ENCODE results near the gene PTPN22.

DNA sequence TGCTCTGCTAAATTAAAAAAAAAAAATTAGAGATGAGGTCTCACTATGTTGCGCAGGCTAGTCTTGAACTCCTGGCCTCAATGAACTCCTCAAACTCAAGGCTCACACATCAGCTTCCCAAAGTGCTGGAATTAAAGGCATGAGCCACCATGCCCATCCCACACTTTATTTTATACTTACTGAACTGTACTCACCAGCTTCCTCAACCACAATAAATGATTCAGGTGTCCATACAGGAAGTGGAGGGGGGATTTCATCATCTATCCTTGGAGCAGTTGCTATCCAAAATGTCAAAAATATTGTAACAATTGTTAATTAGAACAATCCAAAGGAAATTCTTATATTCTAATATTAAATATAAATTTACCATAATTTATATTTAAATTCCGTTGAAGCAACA, 36.8 kb downstream of the PTPN22 start:
- TF ChIP-seq CTCF (IDR thresholded peaks at IDR 0.05 in 2 of 3, conservative IDR thresholded peaks at IDR 0.05 in 1 of 3; ENCODE audit: insufficient read depth in 2 of 3, low read depth in 1 of 3, low read length in 3 of 3) (no peak), CHD2 (IDR thresholded peaks at IDR 0.05; ENCODE audit: low read depth, low read length) (no peak), LARP7 (IDR thresholded peaks at IDR 0.05) (no peak), NCOA2 (IDR thresholded peaks at IDR 0.05; ENCODE audit: partially characterized antibody in 2 of 2) (no peak), CUX1 (CRISPR knock-in tag; IDR thresholded peaks at IDR 0.05) (no peak)
- TF ChIP-seq, protein P1, sequence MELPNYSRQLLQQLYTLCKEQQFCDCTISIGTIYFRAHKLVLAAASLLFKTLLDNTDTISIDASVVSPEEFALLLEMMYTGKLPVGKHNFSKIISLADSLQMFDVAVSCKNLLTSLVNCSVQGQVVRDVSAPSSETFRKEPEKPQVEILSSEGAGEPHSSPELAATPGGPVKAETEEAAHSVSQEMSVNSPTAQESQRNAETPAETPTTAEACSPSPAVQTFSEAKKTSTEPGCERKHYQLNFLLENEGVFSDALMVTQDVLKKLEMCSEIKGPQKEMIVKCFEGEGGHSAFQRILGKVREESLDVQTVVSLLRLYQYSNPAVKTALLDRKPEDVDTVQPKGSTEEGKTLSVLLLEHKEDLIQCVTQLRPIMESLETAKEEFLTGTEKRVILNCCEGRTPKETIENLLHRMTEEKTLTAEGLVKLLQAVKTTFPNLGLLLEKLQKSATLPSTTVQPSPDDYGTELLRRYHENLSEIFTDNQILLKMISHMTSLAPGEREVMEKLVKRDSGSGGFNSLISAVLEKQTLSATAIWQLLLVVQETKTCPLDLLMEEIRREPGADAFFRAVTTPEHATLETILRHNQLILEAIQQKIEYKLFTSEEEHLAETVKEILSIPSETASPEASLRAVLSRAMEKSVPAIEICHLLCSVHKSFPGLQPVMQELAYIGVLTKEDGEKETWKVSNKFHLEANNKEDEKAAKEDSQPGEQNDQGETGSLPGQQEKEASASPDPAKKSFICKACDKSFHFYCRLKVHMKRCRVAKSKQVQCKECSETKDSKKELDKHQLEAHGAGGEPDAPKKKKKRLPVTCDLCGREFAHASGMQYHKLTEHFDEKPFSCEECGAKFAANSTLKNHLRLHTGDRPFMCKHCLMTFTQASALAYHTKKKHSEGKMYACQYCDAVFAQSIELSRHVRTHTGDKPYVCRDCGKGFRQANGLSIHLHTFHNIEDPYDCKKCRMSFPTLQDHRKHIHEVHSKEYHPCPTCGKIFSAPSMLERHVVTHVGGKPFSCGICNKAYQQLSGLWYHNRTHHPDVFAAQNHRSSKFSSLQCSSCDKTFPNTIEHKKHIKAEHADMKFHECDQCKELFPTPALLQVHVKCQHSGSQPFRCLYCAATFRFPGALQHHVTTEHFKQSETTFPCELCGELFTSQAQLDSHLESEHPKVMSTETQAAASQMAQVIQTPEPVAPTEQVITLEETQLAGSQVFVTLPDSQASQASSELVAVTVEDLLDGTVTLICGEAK (IDR thresholded peaks at IDR 0.05): no peak
- TF ChIP-seq, protein P1 (CRISPR knock-in tag; IDR thresholded peaks at IDR 0.05): no peak

All from K562 (cell line).